Measurements from ENCODE around the gene FGF2. TPM values are rescaled to one million over a fixed set of nuclear protein-coding genes. Genes with fewer than 3 reads are reported as not detected.

Gene FGF2
- total RNA-seq, 3 donors from 2014 or later: 1.3 to 45.0 (median 2.4) TPM

GRCh38 chr4:122826079-122826527 is 528 bp upstream of the FGF2 start:
- no peak for DNase-seq
- ATAC-seq: no peak

GRCh38 chr4:122827258-122827878 is 737 bp downstream of the FGF2 start:
- ATAC-seq (peak; percentile 60), DNase-seq (peak; percentile 25 to 63 (median 51))
- no peaks in the 10 kb centered on the region for H3K9me3 ChIP-seq
- intact Hi-C loops (cut with DNase I, micrococcal nuclease): no loop called here
- TF ChIP-seq CTCF (IDR thresholded peaks at IDR 0.05): no peak
- no peaks in the 10 kb centered on the region for H3K36me3 ChIP-seq (ENCODE audit: low read depth)
- H3K4me3 ChIP-seq: peak overlapping the region; percentile 11
- H3K4me1 ChIP-seq (ENCODE audit: low read depth): no peaks in the 10 kb centered on the region

More at GRCh38 chr4:122826079-122826527, 528 bp upstream of the FGF2 start:
- Histone ChIP-seq H3K4me1 (ENCODE audit: low read depth) (no peaks in the 10 kb centered on the region), H3K4me3 (no peak overlapping the region), H3K36me3 (ENCODE audit: low read depth) (no peaks in the 10 kb centered on the region), H3K9me3 (no peaks in the 10 kb centered on the region)
- intact Hi-C loops (cut with DNase I, micrococcal nuclease): no loop called here
- no peak for TF ChIP-seq CTCF (IDR thresholded peaks at IDR 0.05)

DNA sequence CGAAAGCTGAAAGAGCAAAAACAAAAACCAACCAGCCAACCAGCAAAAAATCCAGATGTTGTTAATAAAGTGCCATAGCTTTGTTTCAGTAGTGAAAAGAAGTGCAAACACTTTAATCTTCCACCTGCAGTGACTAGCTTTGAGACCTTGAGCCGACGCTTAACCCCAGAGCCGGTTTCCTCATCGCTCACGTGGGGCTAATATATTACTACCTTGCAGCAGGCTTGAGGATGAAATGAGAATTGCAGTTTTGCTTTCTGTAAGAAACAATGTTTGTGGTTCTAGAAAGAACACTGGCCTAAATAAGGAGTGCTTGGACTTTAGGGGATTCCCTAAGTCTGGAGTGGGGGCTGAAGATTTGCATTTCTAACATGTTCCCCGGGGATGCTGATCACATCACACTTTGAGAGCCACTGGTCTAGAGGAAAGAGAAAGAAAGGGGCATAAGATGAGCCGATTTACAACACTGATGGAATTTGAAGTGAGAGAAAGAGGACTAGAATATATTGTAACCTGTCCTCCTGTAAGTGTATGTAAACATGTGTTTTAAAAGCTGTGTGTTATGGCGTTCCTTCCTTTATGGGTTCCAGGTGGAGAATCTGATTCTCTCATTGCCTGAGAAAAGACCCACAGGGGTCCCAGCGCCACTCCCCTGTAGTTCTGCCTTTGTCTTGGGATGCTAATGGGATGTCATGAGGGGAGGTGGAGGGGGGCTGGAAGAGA is 1.4 kb downstream of the FGF2 start:
- TF ChIP-seq CTCF (IDR thresholded peaks at IDR 0.05): no peak
- ATAC-seq (peak; percentile 83), DNase-seq (peak in 2 of 3 donors; percentile 30 to 42)
- no peak overlapping the region for H3K4me3 ChIP-seq
- H3K36me3 ChIP-seq (ENCODE audit: low read depth): no peaks in the 10 kb centered on the region
- no peaks in the 10 kb centered on the region for H3K4me1 ChIP-seq (ENCODE audit: low read depth)
- intact Hi-C loops (cut with DNase I, micrococcal nuclease): no loop called here
- no peaks in the 10 kb centered on the region for H3K9me3 ChIP-seq

- no peaks in the 10 kb centered on the region for H3K4me1 ChIP-seq (ENCODE audit: low read depth)
- DNase-seq (no peak), ATAC-seq (no peak)
- intact Hi-C loops (cut with DNase I, micrococcal nuclease): no loop called here
- H3K9me3 ChIP-seq: no peaks in the 10 kb centered on the region
- no peaks in the 10 kb centered on the region for H3K36me3 ChIP-seq (ENCODE audit: low read depth)
- no peak overlapping the region for H3K4me3 ChIP-seq
- no peak for TF ChIP-seq CTCF (IDR thresholded peaks at IDR 0.05)
These were observed 3.9 kb downstream of the FGF2 start for GRCh38 chr4:122830426-122831095.

DNA sequence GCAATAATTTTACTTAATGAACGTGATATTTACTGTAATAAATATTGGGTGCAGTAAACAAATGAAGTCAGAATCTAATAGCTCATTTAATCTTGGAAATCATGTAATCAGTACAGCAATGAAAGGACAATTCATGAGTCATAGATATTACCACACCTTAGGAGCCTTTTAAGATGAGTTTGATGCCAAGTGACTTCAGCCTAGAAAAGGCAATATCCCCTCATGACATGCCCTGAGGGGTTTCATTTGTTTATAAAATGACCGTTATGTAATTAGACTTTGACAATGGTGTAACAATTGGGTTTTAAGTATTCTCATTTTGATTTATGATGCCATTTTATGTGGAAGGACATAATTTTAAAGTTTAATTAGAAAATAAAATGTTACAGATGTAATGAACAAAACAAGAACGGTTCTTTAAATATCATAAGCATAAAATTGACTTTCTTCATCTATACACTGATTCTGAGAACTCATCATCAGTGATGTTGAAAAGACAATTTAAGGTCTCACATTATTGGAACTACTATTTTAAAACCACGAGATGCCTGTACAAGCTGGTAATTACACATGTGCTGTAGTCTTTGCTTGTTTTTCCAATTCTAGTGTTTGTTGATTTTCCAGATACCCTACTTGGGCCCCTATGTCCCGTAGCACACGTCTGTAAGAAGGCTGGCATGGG is 5.0 kb downstream of the FGF2 start:
- intact Hi-C loops (cut with DNase I, micrococcal nuclease): no loop called here
- ATAC-seq (no peak), DNase-seq (no peak)
- Histone ChIP-seq H3K36me3 (ENCODE audit: low read depth) (no peaks in the 10 kb centered on the region), H3K9me3 (no peaks in the 10 kb centered on the region), H3K4me3 (no peak overlapping the region), H3K4me1 (ENCODE audit: low read depth) (no peaks in the 10 kb centered on the region)
- TF ChIP-seq CTCF (IDR thresholded peaks at IDR 0.05): no peak

All from mucosa of descending colon (tissue), 3 donors.